GM12872 (cell line): ENCODE measurements around the gene S100A10.

Source experiments
- TF ChIP-seq, protein P1 (sequence below): IDR thresholded peaks from 3 replicates; pipeline ENCODE4 v1.5.1; 2011; ENCODE audit warnings: low read depth, mild to moderate bottlenecking, low read length, moderate library complexity; ENCODE audit not compliant: insufficient read depth

S100A10 gene

DNA sequence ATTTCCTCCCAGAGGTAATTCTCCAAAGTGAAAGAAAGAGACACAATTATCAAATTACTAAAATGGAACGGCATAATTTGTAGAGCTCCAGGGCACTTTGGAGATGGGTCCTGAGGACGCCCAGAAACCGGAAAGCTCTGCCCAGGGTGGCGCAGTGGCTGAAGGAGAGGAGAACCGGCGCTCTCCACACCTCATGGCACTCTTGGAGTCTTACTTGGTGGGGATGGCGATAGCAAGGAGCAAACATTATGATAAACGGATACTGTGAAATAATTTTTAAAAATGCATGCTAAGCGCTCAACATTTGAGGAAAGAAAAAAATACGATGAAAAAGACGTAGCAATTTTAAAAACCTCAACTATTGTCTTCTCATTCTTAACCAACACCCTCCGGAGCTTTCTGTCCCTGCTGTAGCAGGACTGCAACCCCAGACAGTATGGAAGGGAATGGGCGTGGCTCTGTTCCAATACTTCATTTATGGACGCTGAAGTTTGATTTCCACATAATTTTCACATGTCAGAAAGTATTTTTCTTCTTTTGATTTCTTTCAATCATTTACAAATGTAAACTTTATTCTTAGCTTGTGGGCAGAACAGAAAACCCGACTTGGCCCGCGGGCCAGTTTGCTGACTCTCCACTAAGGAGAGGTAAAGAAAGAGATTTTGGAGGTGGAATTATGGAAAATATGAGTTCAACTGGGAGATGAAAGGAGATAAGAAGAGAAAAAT is 42.0 kb upstream of the S100A10 start:
- TF ChIP-seq, protein P1, sequence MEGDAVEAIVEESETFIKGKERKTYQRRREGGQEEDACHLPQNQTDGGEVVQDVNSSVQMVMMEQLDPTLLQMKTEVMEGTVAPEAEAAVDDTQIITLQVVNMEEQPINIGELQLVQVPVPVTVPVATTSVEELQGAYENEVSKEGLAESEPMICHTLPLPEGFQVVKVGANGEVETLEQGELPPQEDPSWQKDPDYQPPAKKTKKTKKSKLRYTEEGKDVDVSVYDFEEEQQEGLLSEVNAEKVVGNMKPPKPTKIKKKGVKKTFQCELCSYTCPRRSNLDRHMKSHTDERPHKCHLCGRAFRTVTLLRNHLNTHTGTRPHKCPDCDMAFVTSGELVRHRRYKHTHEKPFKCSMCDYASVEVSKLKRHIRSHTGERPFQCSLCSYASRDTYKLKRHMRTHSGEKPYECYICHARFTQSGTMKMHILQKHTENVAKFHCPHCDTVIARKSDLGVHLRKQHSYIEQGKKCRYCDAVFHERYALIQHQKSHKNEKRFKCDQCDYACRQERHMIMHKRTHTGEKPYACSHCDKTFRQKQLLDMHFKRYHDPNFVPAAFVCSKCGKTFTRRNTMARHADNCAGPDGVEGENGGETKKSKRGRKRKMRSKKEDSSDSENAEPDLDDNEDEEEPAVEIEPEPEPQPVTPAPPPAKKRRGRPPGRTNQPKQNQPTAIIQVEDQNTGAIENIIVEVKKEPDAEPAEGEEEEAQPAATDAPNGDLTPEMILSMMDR = no peak

DNA sequence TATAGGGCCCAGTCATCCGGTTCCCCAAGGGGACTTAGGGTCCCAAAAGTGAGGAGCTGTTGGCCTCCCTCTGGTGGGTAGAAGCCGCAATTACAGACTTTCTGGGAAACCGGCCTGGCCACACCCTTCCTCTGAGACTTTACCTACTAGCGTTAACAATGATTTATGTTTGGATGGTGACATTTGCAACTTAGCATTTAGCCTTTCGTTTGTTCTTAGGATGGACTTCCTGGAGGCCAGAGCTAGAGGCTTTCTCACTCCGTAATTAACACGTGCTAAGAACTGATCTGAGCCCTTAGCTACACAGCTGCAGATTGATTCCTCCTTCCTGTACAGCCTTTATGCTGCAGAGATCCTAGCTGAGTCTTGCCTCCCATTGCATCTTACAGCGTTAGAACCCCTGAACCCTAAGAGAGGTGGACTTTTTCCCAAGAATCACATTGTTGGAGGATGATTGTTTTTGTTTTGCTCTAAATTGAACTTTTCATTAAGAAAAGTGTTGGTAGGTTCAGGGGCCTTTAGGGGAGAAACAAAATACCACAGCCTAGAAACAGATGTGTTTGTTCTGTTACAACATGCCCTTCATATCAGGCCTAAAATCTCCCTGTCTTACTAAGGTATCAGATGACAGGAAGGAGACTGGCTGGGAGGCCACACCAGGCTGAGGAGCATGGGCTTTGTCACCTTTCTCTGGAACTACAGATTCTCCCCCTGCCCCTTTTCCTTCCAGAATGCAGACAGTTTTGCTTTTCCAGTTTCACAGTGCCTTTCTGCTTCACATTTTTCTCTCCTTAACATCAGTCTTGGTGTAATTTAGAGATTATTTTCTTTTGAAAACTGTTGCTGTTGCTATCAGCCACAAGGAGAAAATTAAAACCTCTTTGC is 41.2 kb upstream of the S100A10 start:
- TF ChIP-seq, protein P1 = peak; percentile 82

DNA sequence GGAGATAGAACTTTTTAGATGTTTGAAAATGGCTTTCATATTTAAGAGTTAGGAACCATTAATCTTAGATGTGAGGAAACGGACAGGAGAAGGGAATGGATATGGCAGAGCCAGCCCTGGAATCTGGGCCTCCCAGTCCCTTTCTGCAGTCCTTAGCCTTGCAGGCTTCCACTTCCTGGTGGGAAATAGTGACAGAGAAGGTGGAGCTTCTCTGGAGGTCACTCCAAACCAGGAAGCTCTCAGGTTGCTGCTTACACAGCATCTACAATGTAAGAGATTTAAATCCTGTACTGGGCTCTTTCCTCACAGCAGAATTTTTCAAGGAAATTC is 40.6 kb upstream of the S100A10 start:
- TF ChIP-seq, protein P1 = no peak

DNA sequence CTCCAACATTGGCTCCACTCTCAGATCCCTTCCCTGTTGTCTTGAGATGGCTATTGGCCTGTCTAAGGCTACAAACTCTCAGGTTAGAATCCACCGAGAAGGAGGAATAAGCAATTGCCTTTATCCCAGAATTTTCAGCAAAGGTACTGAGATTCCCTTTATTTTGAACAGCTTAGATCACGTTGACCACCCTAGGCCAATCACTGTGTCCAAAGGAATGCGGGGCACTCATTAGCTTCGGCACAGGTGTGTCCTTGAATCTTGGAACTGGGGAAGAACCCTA is 36.2 kb upstream of the S100A10 start:
- TF ChIP-seq, protein P1 = no peak

DNA sequence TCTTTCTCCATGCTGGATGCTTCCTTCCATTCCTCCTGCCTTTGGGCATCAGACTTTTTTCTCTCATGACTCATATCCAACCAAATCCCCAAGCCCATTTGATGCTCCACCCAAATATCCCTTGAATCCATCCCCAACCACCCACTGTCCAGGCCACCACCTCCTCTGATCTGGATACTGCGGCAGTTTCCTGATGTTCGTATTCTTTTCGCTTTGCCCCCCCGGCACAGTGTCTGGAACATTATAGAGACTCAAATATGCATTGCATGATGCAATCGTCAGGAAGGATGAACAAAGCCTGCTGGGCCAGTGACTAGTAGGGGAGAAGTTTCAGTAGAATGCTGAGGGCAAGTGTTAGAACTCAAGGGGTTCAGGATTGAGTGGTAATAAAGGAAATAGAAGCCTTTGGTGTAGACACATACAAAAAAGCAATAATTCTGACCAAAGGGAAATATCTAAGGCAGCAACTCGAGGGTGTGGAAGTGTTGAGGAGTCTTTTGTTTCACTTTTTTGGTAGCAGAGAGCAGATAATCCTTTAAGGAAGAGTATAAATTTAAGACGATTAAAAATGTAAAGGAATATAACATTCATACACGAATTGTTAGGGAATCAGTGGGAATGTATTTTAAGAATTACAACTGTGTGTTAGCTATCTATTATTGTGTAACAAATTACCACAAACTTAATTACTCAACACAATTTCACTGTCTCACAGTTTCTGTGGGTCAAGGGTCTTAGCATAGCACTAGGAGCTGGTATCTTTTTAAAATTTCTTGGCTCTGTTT is 35.7 kb upstream of the S100A10 start:
- TF ChIP-seq, protein P1 = no peak

DNA sequence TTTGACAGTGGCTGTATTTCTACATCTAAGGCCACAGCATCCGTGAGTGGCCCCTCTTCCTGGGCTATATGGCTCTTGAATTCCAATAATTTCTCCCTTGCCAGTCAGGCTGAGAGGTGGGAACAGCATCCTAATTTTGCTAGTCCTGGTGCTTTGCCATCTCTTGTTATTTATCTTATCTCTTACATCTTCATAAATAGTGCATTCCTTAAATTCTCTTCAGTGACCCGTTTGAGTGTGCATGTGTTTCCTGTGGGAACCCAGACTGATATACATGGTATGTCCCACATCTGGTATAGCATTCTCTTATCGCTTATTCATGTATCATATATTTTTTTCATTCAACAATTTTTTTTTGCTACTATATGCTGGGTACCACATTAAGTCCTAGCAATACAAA is 33.2 kb upstream of the S100A10 start:
- TF ChIP-seq, protein P1 = no peak

DNA sequence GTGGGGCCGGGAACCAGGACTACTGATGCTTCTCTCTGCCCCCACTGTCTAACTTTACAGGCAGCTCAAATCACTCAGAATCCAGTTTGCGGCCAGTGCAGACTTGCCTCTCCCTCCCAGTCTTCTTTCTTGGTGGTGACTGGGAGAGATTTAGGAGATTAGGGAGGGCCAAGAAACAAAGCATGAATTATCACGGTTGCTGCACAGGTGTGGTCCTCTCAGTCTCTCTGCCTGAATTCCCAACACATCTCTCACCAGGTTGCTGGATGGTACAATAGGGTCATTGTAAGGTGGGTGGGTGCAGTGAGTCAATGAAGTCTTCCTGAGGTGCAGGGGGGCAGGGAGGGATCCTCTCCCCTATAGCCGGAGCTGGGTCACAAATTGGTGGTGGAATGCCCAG is 30.6 kb upstream of the S100A10 start:
- TF ChIP-seq, protein P1 = no peak
